ENCODE measurements around the gene RASIP1. TPM values are rescaled to one million over a fixed set of nuclear protein-coding genes. Genes with fewer than 3 reads are reported as not detected.

The RASIP1 gene
- polyA plus RNA-seq, 1 experiment: 1.1 TPM

DNA sequence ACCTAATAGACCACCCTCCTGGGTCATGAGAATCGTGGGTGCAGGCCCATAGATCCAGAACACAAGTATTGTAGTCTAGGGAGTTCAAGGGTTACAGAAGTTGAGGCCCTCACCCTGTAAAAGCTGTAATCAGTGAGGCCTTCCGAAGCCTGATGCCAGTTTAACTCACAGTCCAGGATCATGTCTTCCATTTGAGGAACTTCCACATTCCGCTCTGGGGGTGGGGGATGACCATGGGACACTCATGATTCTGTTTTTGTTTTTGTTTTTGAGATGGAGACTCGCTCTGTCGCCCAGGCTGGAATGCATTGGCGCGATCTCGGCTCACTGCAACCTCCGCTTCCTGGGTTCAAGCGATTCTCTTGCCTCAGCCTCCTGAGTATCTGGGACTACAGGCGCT is 1.7 kb upstream of the RASIP1 start:
- DNase-seq (ENCODE audit: low read depth): no peak
- ChIA-PET POLR2A (no interaction called here), CTCF (no interaction called here)
- H3K4me3 ChIP-seq (ENCODE audit: low read depth, low read length): no peak overlapping the region
- H3K36me3 ChIP-seq (ENCODE audit: control insufficient read depth, insufficient read depth, low read length): no peaks in the 10 kb centered on the region
- TF ChIP-seq, protein P1, sequence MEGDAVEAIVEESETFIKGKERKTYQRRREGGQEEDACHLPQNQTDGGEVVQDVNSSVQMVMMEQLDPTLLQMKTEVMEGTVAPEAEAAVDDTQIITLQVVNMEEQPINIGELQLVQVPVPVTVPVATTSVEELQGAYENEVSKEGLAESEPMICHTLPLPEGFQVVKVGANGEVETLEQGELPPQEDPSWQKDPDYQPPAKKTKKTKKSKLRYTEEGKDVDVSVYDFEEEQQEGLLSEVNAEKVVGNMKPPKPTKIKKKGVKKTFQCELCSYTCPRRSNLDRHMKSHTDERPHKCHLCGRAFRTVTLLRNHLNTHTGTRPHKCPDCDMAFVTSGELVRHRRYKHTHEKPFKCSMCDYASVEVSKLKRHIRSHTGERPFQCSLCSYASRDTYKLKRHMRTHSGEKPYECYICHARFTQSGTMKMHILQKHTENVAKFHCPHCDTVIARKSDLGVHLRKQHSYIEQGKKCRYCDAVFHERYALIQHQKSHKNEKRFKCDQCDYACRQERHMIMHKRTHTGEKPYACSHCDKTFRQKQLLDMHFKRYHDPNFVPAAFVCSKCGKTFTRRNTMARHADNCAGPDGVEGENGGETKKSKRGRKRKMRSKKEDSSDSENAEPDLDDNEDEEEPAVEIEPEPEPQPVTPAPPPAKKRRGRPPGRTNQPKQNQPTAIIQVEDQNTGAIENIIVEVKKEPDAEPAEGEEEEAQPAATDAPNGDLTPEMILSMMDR (IDR thresholded peaks at IDR 0.05; ENCODE audit: insufficient read depth, low read depth, low read length): no peak
- no peaks in the 10 kb centered on the region for H3K27me3 ChIP-seq (ENCODE audit: control insufficient read depth, insufficient read depth, low read length)

DNA sequence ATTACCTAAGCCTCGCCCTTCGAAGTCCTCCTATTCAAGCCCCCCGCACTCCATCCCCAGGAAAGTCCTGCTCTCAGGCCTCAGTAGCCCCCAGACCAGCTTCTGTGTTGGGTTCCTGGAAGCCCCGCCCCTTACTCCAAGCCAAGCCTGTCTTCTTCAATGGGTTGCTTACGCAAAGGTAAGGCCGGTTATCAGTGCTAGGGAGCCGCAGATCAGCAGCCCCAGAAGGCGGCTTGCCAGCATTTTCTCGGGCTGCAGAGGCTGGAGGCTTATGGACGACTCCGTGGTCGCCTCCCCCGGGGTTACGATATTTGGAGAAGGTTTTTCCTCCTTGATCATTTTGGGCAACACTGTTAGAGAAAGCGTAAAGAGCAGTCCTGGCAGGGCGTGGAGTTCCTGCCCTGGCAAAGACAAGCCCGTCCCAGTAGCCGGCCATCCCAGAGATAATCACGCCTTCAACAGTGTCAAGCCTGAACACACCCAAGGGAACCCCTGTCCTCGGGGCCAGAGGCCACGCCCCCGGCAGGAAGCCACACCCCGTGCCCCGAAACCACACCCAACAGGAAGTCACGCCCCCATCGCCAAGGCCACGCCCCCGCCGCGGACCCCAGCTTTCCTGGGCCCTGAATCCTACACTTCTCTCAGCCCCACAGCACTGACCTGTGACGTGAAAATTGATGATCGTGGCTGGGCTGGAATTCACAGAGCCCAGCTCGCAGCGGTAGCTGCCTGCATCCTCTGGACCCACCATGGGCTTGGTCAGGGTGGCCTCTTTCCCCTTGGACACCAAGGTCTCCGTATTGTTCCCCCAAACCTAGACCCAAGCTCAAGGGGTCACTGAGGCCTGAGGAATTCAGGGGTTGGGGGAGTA is 954 bp upstream of the RASIP1 start:
- Histone ChIP-seq H3K4me3 (ENCODE audit: low read depth, low read length) (no peak overlapping the region), H3K27me3 (ENCODE audit: control insufficient read depth, insufficient read depth, low read length) (no peaks in the 10 kb centered on the region), H3K36me3 (ENCODE audit: control insufficient read depth, insufficient read depth, low read length) (no peaks in the 10 kb centered on the region)
- ChIA-PET CTCF (no interaction called here), POLR2A (no interaction called here)
- DNase-seq (ENCODE audit: low read depth): no peak
- TF ChIP-seq, protein P1 (IDR thresholded peaks at IDR 0.05; ENCODE audit: insufficient read depth, low read depth, low read length): no peak

DNA sequence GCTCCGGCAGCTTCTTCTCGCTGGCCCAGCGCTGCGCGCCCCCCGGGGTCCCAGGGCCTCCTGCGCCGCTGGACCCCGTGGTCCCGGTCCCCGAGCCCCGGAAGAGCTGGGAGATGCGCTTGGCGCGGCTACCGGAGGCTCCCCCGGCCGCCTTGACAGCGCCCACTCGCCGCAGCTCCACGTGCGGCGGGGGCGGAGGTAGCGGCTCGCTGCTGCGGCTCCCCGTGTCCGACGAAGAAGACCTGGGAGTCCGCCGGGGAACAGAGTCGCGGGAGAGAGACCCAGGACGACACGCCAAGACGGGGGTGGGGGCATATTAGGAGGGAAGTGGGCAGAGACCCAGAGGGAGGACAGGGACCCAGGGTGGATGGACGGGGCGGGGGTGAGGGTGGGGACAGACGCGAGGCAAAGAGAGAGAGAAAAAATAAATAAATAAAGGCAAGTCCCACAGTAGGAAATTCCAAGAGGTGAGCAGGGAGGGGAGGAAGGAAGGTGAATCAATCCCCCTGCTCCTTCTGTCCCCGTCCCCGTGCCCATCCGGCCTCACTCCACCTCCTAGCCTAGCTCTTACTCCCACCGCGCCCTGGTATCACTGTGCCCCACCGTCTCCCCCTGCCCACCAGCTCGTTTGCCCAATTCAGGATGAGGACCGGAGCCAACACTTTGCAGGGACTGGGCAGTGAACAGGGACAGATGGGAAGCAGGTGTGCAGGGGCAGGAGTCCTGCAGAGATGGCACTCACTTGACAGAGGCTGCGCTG is 826 bp downstream of the RASIP1 start:
- no peaks in the 10 kb centered on the region for H3K36me3 ChIP-seq (ENCODE audit: control insufficient read depth, insufficient read depth, low read length)
- TF ChIP-seq, protein P1 (IDR thresholded peaks at IDR 0.05; ENCODE audit: insufficient read depth, low read depth, low read length): no peak
- no peaks in the 10 kb centered on the region for H3K27me3 ChIP-seq (ENCODE audit: control insufficient read depth, insufficient read depth, low read length)
- peak overlapping the region; percentile 44 for H3K4me3 ChIP-seq (ENCODE audit: low read depth, low read length)
- ChIA-PET POLR2A (no interaction called here), CTCF (interaction anchor here (0.9 to 2.2 kb wide), 8 partner anchors 13 to 103 kb away, joined by 3 to 17 read pairs (median 3); partner anchors contain the start of genes CA11 and HSD17B14)
- DNase-seq (ENCODE audit: low read depth): no peak

DNA sequence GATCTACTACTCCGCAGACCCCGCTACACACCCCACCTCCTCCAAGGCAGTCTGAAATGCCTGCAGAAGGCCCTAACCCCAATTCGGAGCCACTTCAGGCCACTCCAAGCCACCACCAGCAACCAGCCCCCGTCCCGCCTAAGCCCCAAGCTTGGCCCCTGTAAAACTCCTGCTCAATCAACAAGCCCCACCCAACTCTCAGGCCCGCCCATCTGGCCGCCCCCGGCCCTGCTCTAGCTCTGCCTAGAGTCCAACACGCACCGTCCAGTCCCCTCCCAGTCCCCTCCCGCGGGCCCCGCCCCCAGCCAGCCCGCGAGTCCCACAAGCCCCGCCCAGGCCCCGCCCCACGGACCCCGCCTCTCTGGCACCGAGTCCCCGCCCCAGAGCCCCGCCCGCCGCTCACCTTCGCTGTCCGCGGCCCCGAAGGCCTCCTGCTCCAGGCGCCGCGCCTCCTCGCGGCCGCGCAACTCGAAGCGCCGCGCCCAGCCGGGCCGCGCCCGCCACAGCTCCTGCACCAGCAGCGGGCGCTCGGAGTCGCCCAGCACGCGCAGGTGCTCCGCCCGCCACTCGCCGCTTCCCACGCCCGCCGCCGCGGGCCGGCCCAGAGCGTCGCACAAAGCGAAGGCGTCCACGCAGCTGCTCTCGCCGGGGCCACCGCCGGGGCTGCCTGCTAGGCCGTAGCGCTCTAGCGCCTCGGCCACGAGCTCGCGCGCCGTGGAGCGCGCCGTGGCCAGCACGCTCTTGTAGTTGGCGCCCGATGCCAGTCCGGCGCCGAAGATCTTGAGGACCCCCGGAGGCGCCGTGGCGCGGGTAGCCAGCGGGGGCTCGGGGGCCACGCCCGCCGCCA is 1.6 kb downstream of the RASIP1 start:
- peak; percentile 19 for DNase-seq (ENCODE audit: low read depth)
- ChIA-PET CTCF (interaction anchor here (0.6 to 2.2 kb wide), 13 partner anchors 10 to 104 kb away, joined by 3 to 17 read pairs (median 3); partner anchors contain the start of genes CA11 and HSD17B14), POLR2A (no interaction called here)
- TF ChIP-seq, protein P1 (IDR thresholded peaks at IDR 0.05; ENCODE audit: insufficient read depth, low read depth, low read length): no peak
- no peaks in the 10 kb centered on the region for H3K36me3 ChIP-seq (ENCODE audit: control insufficient read depth, insufficient read depth, low read length)
- peak overlapping the region; percentile 44 for H3K4me3 ChIP-seq (ENCODE audit: low read depth, low read length)
- H3K27me3 ChIP-seq (ENCODE audit: control insufficient read depth, insufficient read depth, low read length): no peaks in the 10 kb centered on the region
